Measurements from ENCODE around the gene NCAM1. TPM values are rescaled to one million over a fixed set of nuclear protein-coding genes. Genes with fewer than 3 reads are reported as not detected.

Gene NCAM1
- total and polyA plus RNA-seq, 2 of the 13 experiments (the other 11 are each of a cell fraction or from before 2014, with no cell fraction given) = 0.05 TPM; not detected in 1

GRCh38 chr11:113316256-113316655, 355.0 kb downstream of the NCAM1 start:
- Histone ChIP-seq H3K36me3 (replicated peaks in 1 of 2; ENCODE audit: control insufficient read depth in 1 of 2, insufficient read depth in 2 of 2, low read length in 2 of 2) (no peaks in the 10 kb centered on the region; a peak in 1 of 5 replicates), H4K20me1 (ENCODE audit: insufficient read depth, low read length) (no peaks in the 10 kb centered on the region), H3K4me1 (ENCODE audit: insufficient read depth, low read length) (peaks cover 26% of the 10 kb centered on the region), H3K79me2 (ENCODE audit: insufficient read depth, low read length) (peaks cover 3% of the 10 kb centered on the region), H3K4me3 (replicated peaks in 1 of 3; ENCODE audit: insufficient read depth in 1 of 3, low read depth in 2 of 3, low read length in 3 of 3) (no peak overlapping the region), H3K9me3 (ENCODE audit: low read length) (no peaks in the 10 kb centered on the region), H3K27ac (ENCODE audit: extremely low read length, insufficient read depth, low read length) (no peak overlapping the region), H2AFZ (ENCODE audit: low read length) (no peak overlapping the region), H3K9ac (ENCODE audit: insufficient read depth, low read depth, low read length) (no peak overlapping the region), H3K27me3 (ENCODE audit: control insufficient read depth in 1 of 2, insufficient read depth in 2 of 2, low read length in 2 of 2) (no peaks in the 10 kb centered on the region), H3K4me2 (ENCODE audit: low read depth, low read length) (no peak overlapping the region)
- POLR2A ChIA-PET = no interaction called here
- CTCF ChIA-PET (ENCODE audit: low intra/inter-chr PET ratio, low total read pairs) = no interaction called here
- FAIRE-seq (no peak), ATAC-seq (no peak), DNase-seq (ENCODE audit: low spot score) (no peak)
- 100% methylated on average over 1 of the region's 1 CpG for WGBS (ENCODE audit: low lambda C conversion rate)
- TF ChIP-seq FIP1L1 (IDR thresholded peaks at IDR 0.05; ENCODE audit: borderline replicate concordance, insufficient read depth, low read depth, low read length) (no peak), ZNF558 (CRISPR knock-in tag; IDR thresholded peaks at IDR 0.05; ENCODE audit: borderline replicate concordance) (no peak), FOXA1 (IDR thresholded peaks at IDR 0.05) (no peak), FOXA1 (CRISPR knock-in tag; IDR thresholded peaks at IDR 0.05) (no peak), THAP8 (CRISPR knock-in tag; IDR thresholded peaks at IDR 0.05; ENCODE audit: borderline replicate concordance) (no peak), PITX1 (CRISPR knock-in tag; IDR thresholded peaks at IDR 0.05) (no peak), DBP (CRISPR knock-in tag; IDR thresholded peaks at IDR 0.05; ENCODE audit: not compliant biosample characterization) (no peak), YEATS4 (CRISPR knock-in tag; IDR thresholded peaks at IDR 0.05; ENCODE audit: borderline replicate concordance) (no peak), HNRNPK (IDR thresholded peaks at IDR 0.05; ENCODE audit: low read depth, low read length, poor library complexity, severe bottlenecking) (no peak), ASH2L (IDR thresholded peaks at IDR 0.05; ENCODE audit: insufficient read length, low read depth, low read length) (no peak), MIXL1 (CRISPR knock-in tag; IDR thresholded peaks at IDR 0.05) (no peak), ZNF414 (CRISPR knock-in tag; IDR thresholded peaks at IDR 0.05) (no peak), CHD2 (IDR thresholded peaks at IDR 0.05; ENCODE audit: low read depth, low read length) (no peak), ZSCAN31 (CRISPR knock-in tag; IDR thresholded peaks at IDR 0.05; ENCODE audit: low read depth) (no peak), MLX (CRISPR knock-in tag; IDR thresholded peaks at IDR 0.05) (no peak), TP53 (CRISPR knock-in tag; conservative IDR thresholded peaks at IDR 0.05) (no peak)
- intact Hi-C loops (cut with micrococcal nuclease; ENCODE audit: unreplicated experiment) = no loop called here
- no TSS peak for BruUV-seq (replicated peaks)
- in situ Hi-C loops (cut with HindIII; ENCODE audit: extremely low pct_ligation_motif_present, low pct_unique_long_range_greater_than_20kb) = no loop called here
